ENCODE measurements around the gene FAM227B.
"Not testable (repeated sequence)": the region's sequence is repeated elsewhere in the genome, so short reads cannot be mapped to it uniquely, and the experiment has no call there.

Gene FAM227B

GRCh38 chr15:49361370-49361769 is 259.2 kb downstream of the FAM227B start:
- no peak for DNase-seq

- not testable (repeated sequence) for DNase-seq
Observed at GRCh38 chr15:49354439-49354838, 266.2 kb downstream of the FAM227B start.

- DNase-seq, result no peak
Observed at GRCh38 chr15:49343546-49343945, 277.1 kb downstream of the FAM227B start.

- no peak for DNase-seq
Observed at GRCh38 chr15:49339656-49340055, 281.0 kb downstream of the FAM227B start.

- no peak for DNase-seq
Observed at GRCh38 chr15:49331951-49332350, 288.7 kb downstream of the FAM227B start.

GRCh38 chr15:49331442-49331841 is 289.2 kb downstream of the FAM227B start:
- no peak for DNase-seq

- no peak for DNase-seq
Observed at GRCh38 chr15:49330166-49330565, 290.5 kb downstream of the FAM227B start.

GRCh38 chr15:49328941-49329340 is 291.7 kb downstream of the FAM227B start:
- no peak for DNase-seq

GRCh38 chr15:49327927-49328326 is 292.7 kb downstream of the FAM227B start:
- DNase-seq, result no peak

- DNase-seq, result no peak
Observed at GRCh38 chr15:49323207-49323606, 297.4 kb downstream of the FAM227B start.

GRCh38 chr15:49320351-49320750 is 300.3 kb downstream of the FAM227B start:
- no peak for DNase-seq

- peak; percentile 48 for DNase-seq
Observed at GRCh38 chr15:49315391-49315823, 305.2 kb downstream of the FAM227B start.

GRCh38 chr15:49314716-49315115 is 305.9 kb downstream of the FAM227B start:
- no peak for DNase-seq

GRCh38 chr15:49313650-49314049 is 307.0 kb downstream of the FAM227B start:
- no peak for DNase-seq

- DNase-seq, result no peak
Observed at GRCh38 chr15:49309889-49310288, 310.7 kb downstream of the FAM227B start.

GRCh38 chr15:49308686-49309085 is 311.9 kb downstream of the FAM227B start:
- DNase-seq, result no peak

- no peak for DNase-seq
Observed at GRCh38 chr15:49306551-49306950, 314.1 kb downstream of the FAM227B start.

GRCh38 chr15:49303003-49303402 is 317.6 kb downstream of the FAM227B start:
- no peak for DNase-seq

- DNase-seq, result no peak
Observed at GRCh38 chr15:49301562-49301961, 319.1 kb downstream of the FAM227B start.

GRCh38 chr15:49300856-49301255 is 319.8 kb downstream of the FAM227B start:
- no peak for DNase-seq

- DNase-seq, result no peak
Observed at GRCh38 chr15:49297584-49297983, 323.0 kb downstream of the FAM227B start.

- DNase-seq, result no peak
Observed at GRCh38 chr15:49296258-49296657, 324.4 kb downstream of the FAM227B start.

GRCh38 chr15:49293941-49294340 is 326.7 kb downstream of the FAM227B start:
- no peak for DNase-seq

GRCh38 chr15:49290191-49290590 is 330.4 kb downstream of the FAM227B start:
- peak; percentile 68 for DNase-seq

- no peak for DNase-seq
Observed at GRCh38 chr15:49288391-49288790, 332.2 kb downstream of the FAM227B start.

GRCh38 chr15:49287481-49287880 is 333.1 kb downstream of the FAM227B start:
- DNase-seq, result no peak

Data from right hindlimb (tissue), 1 donor.